ENCODE data around the gene PIP. TPM values are rescaled to one million over a fixed set of nuclear protein-coding genes. Genes with fewer than 3 reads are reported as not detected.
"Not testable (repeated sequence)": the region's sequence is repeated elsewhere in the genome, so short reads cannot be mapped to it uniquely, and the experiment has no call there.

Gene PIP
- not detected in 2 replicates for total RNA-seq (2014; rRNA removed; shearing (Covaris generic))
- polyA plus RNA-seq (2015; cell fraction: cytosol; rRNA removed): not detected in 2 replicates
- not detected in 2 replicates for polyA plus RNA-seq (2015; cell fraction: nucleus; rRNA removed)

GRCh38 chr7:143131781-143132180, at the start of gene PIP:
TSS of gene PIP (plus strand) at chr7:143132077. CDS start at chr7:143132117, 40 bp downstream.
- DNase-seq (ENCODE audit: low read depth): no peak

- DNase-seq (ENCODE audit: low read depth): no peak
Measured at GRCh38 chr7:143085109-143085508, 46.8 kb upstream of the PIP start.

- DNase-seq (ENCODE audit: low read depth): not testable (repeated sequence)
Measured at GRCh38 chr7:143085610-143086009, 46.3 kb upstream of the PIP start.

GRCh38 chr7:143088549-143089231, 43.2 kb upstream of the PIP start:
- not testable (repeated sequence) for DNase-seq (ENCODE audit: low read depth)

GRCh38 chr7:143096146-143096545, 35.7 kb upstream of the PIP start:
- no peak for DNase-seq (ENCODE audit: low read depth)

GRCh38 chr7:143099579-143099978, 32.3 kb upstream of the PIP start:
- DNase-seq (ENCODE audit: low read depth): not testable (repeated sequence)

GRCh38 chr7:143104759-143105158, 27.1 kb upstream of the PIP start:
- DNase-seq (ENCODE audit: low read depth): no peak

GRCh38 chr7:143108019-143108418, 23.9 kb upstream of the PIP start:
- DNase-seq (ENCODE audit: low read depth): not testable (repeated sequence)

- DNase-seq (ENCODE audit: low read depth): no peak
Measured at GRCh38 chr7:143117395-143117794, 14.5 kb upstream of the PIP start.

GRCh38 chr7:143120691-143121405, 11.0 kb upstream of the PIP start:
- DNase-seq (ENCODE audit: low read depth): no peak

- DNase-seq (ENCODE audit: low read depth): not testable (repeated sequence)
Measured at GRCh38 chr7:143123326-143123725, 8.6 kb upstream of the PIP start.

GRCh38 chr7:143126146-143126545, 5.7 kb upstream of the PIP start:
- peak; percentile 76 for DNase-seq (ENCODE audit: low read depth)

- DNase-seq (ENCODE audit: low read depth): no peak
Measured at GRCh38 chr7:143129051-143129450, 2.8 kb upstream of the PIP start.

- DNase-seq (ENCODE audit: low read depth): no peak
Measured at GRCh38 chr7:143129477-143129876, 2.4 kb upstream of the PIP start.

GRCh38 chr7:143130541-143130940, 1.3 kb upstream of the PIP start:
- DNase-seq (ENCODE audit: low read depth): no peak

- DNase-seq (ENCODE audit: low read depth): no peak
Measured at GRCh38 chr7:143147070-143147469, 15.2 kb downstream of the PIP start.

GRCh38 chr7:143148050-143148449, 16.2 kb downstream of the PIP start:
- DNase-seq (ENCODE audit: low read depth): no peak

GRCh38 chr7:143148651-143149050, 16.8 kb downstream of the PIP start:
- no peak for DNase-seq (ENCODE audit: low read depth)

- DNase-seq (ENCODE audit: low read depth): not testable (repeated sequence)
Measured at GRCh38 chr7:143150696-143151095, 18.8 kb downstream of the PIP start.

GRCh38 chr7:143158617-143159016, 26.7 kb downstream of the PIP start:
- DNase-seq (ENCODE audit: low read depth): not testable (repeated sequence)

GRCh38 chr7:143171697-143172096, 39.8 kb downstream of the PIP start:
- DNase-seq (ENCODE audit: low read depth): no peak

- peak; percentile 18 for DNase-seq (ENCODE audit: low read depth)
Measured at GRCh38 chr7:143172354-143172753, 40.5 kb downstream of the PIP start.

GRCh38 chr7:143176128-143176527, 44.3 kb downstream of the PIP start:
- no peak for DNase-seq (ENCODE audit: low read depth)
